Measurements from ENCODE around the gene DNAH9. TPM values are rescaled to one million over a fixed set of nuclear protein-coding genes. Genes with fewer than 3 reads are reported as not detected.

Gene DNAH9
- polyA plus RNA-seq, 1 donor from 2014 or later = 2.0 TPM

GRCh38 chr17:11712456-11712855, 114.2 kb downstream of the DNAH9 start:
- TF ChIP-seq POLR2AphosphoS5 (IDR thresholded peaks at IDR 0.05) (no peak), MXI1 (conservative IDR thresholded peaks at IDR 0.05; ENCODE audit: poor library complexity, severe bottlenecking) (no peak), SMC3 (conservative IDR thresholded peaks at IDR 0.05; ENCODE audit: poor library complexity) (no peak), RAD21 (conservative IDR thresholded peaks at IDR 0.05) (no peak), REST (IDR thresholded peaks at IDR 0.05; ENCODE audit: borderline replicate concordance) (no peak), EP300 (conservative IDR thresholded peaks at IDR 0.05; ENCODE audit: poor library complexity, severe bottlenecking) (no peak), EZH2 (IDR thresholded peaks at IDR 0.05; ENCODE audit: borderline replicate concordance, insufficient read depth, low read length, poor library complexity, severe bottlenecking) (no peak), CTCF (IDR thresholded peaks at IDR 0.05; ENCODE audit: poor library complexity, severe bottlenecking) (no peak), TAF1 (IDR thresholded peaks at IDR 0.05; ENCODE audit: low read depth) (no peak)
- no peak overlapping the region for H3K27ac ChIP-seq (ENCODE audit: low read length)
- no peaks in the 10 kb centered on the region for H3K79me2 ChIP-seq (replicated peaks; ENCODE audit: insufficient read depth, low read length)
- H2AFZ ChIP-seq (ENCODE audit: low read depth, low read length) = no peak overlapping the region
- no peak overlapping the region for H3K4me3 ChIP-seq (ENCODE audit: low read length)
- no peaks in the 10 kb centered on the region for H3K36me3 ChIP-seq (ENCODE audit: insufficient read depth, low read length)
- H3F3A ChIP-seq (ENCODE audit: insufficient read depth, low read length, poor library complexity, severe bottlenecking) = no peaks in the 10 kb centered on the region
- no peaks in the 10 kb centered on the region for H3K27me3 ChIP-seq (ENCODE audit: insufficient read depth, low read depth, low read length)
- H3K9ac ChIP-seq (ENCODE audit: low read length) = no peak overlapping the region
- H3K9me2 ChIP-seq (ENCODE audit: insufficient read depth, low read length) = no peaks in the 10 kb centered on the region
- H4K20me1 ChIP-seq (ENCODE audit: insufficient read depth) = no peaks in the 10 kb centered on the region
- H3K4me2 ChIP-seq (ENCODE audit: low read length) = no peak overlapping the region
- no peaks in the 10 kb centered on the region for H3K9me3 ChIP-seq (ENCODE audit: low read length)

GRCh38 chr17:11719203-11719602, 120.9 kb downstream of the DNAH9 start:
- H3K9ac ChIP-seq (ENCODE audit: low read length) = no peak overlapping the region
- no peak overlapping the region for H3K4me2 ChIP-seq (ENCODE audit: low read length)
- no peaks in the 10 kb centered on the region for H3F3A ChIP-seq (ENCODE audit: insufficient read depth, low read length, poor library complexity, severe bottlenecking)
- H3K27ac ChIP-seq (ENCODE audit: low read length) = no peak overlapping the region
- H3K9me3 ChIP-seq (ENCODE audit: low read length) = no peaks in the 10 kb centered on the region
- TF ChIP-seq REST (IDR thresholded peaks at IDR 0.05; ENCODE audit: borderline replicate concordance) (no peak), TAF1 (IDR thresholded peaks at IDR 0.05; ENCODE audit: low read depth) (no peak), CTCF (IDR thresholded peaks at IDR 0.05; ENCODE audit: poor library complexity, severe bottlenecking) (no peak), MXI1 (conservative IDR thresholded peaks at IDR 0.05; ENCODE audit: poor library complexity, severe bottlenecking) (no peak), RAD21 (conservative IDR thresholded peaks at IDR 0.05) (no peak), SMC3 (conservative IDR thresholded peaks at IDR 0.05; ENCODE audit: poor library complexity) (no peak), EZH2 (IDR thresholded peaks at IDR 0.05; ENCODE audit: borderline replicate concordance, insufficient read depth, low read length, poor library complexity, severe bottlenecking) (no peak)
- H3K4me3 ChIP-seq (ENCODE audit: low read length) = no peak overlapping the region
- no peaks in the 10 kb centered on the region for H3K79me2 ChIP-seq (replicated peaks; ENCODE audit: insufficient read depth, low read length)
- H3K36me3 ChIP-seq (ENCODE audit: insufficient read depth, low read length) = no peaks in the 10 kb centered on the region
- no peaks in the 10 kb centered on the region for H3K27me3 ChIP-seq (ENCODE audit: insufficient read depth, low read depth, low read length)
- no peaks in the 10 kb centered on the region for H4K20me1 ChIP-seq (ENCODE audit: insufficient read depth)
- no peaks in the 10 kb centered on the region for H3K9me2 ChIP-seq (ENCODE audit: insufficient read depth, low read length)
- H2AFZ ChIP-seq (ENCODE audit: low read depth, low read length) = no peak overlapping the region

Data from neural cell (in vitro differentiated cells).